ENCODE results near the gene XRCC6. TPM values are rescaled to one million over a fixed set of nuclear protein-coding genes. Genes with fewer than 3 reads are reported as not detected.
"Not testable (repeated sequence)": the region's sequence is repeated elsewhere in the genome, so short reads cannot be mapped to it uniquely, and the experiment has no call there.

XRCC6 gene
- total RNA-seq, 6 experiments from 2014 or later: 324 to 395 (median 373) TPM

DNA sequence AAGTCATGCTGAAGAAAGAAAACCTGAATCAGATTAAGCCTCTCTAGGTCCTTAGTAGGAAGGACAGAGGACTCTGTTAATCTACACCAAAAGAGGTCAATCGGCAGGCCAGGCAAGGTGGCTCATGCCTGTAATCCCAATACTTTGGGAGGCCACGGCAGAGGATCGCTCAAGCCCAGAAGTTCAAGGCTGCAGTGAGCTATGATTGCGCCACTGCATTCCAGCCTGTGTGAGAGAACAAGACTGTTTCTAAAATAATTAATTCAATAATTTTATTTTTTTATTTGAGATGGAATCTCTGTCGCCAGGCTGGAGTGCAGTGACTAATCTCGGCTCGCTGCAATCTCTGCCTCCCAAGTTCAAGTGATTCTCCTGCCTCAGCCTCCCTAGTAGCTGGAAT is 4.5 kb downstream of the XRCC6 start:
- DNase-seq: no peak
- H3K4me3 Mint-ChIP-seq: no peak overlapping the region
- no peak overlapping the region for H3K27ac Mint-ChIP-seq
- H3K9me3 Mint-ChIP-seq: no peaks in the 10 kb centered on the region
- peaks cover 9% of the 10 kb centered on the region for H3K4me1 Mint-ChIP-seq (ENCODE audit: low read depth)
- TF ChIP-seq, protein P1, sequence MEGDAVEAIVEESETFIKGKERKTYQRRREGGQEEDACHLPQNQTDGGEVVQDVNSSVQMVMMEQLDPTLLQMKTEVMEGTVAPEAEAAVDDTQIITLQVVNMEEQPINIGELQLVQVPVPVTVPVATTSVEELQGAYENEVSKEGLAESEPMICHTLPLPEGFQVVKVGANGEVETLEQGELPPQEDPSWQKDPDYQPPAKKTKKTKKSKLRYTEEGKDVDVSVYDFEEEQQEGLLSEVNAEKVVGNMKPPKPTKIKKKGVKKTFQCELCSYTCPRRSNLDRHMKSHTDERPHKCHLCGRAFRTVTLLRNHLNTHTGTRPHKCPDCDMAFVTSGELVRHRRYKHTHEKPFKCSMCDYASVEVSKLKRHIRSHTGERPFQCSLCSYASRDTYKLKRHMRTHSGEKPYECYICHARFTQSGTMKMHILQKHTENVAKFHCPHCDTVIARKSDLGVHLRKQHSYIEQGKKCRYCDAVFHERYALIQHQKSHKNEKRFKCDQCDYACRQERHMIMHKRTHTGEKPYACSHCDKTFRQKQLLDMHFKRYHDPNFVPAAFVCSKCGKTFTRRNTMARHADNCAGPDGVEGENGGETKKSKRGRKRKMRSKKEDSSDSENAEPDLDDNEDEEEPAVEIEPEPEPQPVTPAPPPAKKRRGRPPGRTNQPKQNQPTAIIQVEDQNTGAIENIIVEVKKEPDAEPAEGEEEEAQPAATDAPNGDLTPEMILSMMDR (IDR thresholded peaks at IDR 0.05): no peak
- H3K27me3 Mint-ChIP-seq (ENCODE audit: insufficient read depth): no peaks in the 10 kb centered on the region
- peaks cover 39% of the 10 kb centered on the region for H3K36me3 Mint-ChIP-seq (ENCODE audit: low read depth)

DNA sequence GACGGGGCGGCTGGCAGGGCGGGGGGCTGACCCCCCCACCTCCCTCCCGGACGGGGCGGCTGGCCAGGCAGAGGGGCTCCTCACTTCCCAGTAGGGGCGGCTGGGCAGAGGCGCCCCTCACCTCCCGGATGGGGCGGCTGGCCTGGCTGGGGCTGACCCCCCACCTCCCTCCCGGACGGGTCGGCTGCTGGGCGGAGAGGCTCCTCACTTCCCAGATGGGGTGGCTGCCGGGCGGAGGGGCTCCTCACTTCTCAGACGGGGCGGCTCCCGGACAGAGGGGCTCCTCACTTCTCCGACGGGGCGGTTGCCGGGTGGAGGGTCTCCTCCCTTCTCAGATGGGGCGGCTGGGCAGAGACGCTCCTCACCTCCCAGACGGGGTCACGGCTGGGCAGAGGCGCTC is 10.0 kb downstream of the XRCC6 start:
- DNase-seq; H3K9me3 Mint-ChIP-seq; H3K27ac Mint-ChIP-seq; H3K4me3 Mint-ChIP-seq; H3K27me3 Mint-ChIP-seq (ENCODE audit: insufficient read depth): not testable (repeated sequence)
- peaks cover 12% of the 10 kb centered on the region for H3K4me1 Mint-ChIP-seq (ENCODE audit: low read depth)
- peaks cover 35% of the 10 kb centered on the region for H3K36me3 Mint-ChIP-seq (ENCODE audit: low read depth)

DNA sequence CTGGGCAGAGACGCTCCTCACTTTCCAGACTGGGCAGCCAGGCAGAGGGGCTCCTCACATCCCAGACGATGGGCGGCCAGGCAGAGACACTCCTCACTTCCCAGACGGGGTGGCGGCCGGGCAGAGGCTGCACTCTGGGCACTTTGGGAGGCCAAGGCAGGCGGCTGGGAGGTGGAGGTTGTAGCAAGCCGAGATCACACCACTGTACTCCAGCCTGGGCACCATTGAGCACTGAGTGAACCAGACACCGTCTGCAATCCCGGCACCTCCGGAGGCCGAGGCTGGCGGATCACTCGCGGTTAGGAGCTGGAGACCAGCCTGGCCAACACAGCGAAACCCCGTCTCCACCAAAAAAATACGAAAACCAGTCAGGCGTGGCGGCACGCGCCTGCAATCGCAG is 10.5 kb downstream of the XRCC6 start:
- Mint-ChIP-seq H3K36me3 (ENCODE audit: low read depth) (peaks cover 40% of the 10 kb centered on the region), H3K4me1 (ENCODE audit: low read depth) (peaks cover 17% of the 10 kb centered on the region)
- not testable (repeated sequence) for H3K4me3 Mint-ChIP-seq; H3K9me3 Mint-ChIP-seq; H3K27me3 Mint-ChIP-seq (ENCODE audit: insufficient read depth); DNase-seq; H3K27ac Mint-ChIP-seq

DNA sequence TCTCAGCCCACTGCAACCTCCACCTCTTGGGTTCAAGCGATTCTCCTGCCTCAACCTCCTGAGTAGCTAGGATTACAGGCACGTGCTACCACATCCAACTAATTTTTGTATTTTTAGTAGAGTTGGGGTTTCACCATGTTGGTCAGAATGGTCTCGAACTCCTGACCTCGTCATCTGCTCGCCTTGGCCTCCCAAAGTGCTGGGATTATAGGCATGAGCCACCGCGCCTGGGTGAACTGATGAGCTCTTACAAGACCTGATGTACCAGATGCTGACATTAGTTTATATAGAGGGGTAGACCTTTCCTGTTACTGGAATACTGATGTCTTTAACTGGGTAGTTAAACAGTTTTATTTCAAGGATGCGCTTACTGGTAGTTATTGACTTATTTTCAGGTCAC is 13.5 kb downstream of the XRCC6 start:
- H3K9me3 Mint-ChIP-seq; H3K27ac Mint-ChIP-seq; H3K4me3 Mint-ChIP-seq; H3K27me3 Mint-ChIP-seq (ENCODE audit: insufficient read depth); DNase-seq: not testable (repeated sequence)
- Mint-ChIP-seq H3K36me3 (ENCODE audit: low read depth) (peaks cover 23% of the 10 kb centered on the region), H3K4me1 (ENCODE audit: low read depth) (peaks cover 17% of the 10 kb centered on the region)

DNA sequence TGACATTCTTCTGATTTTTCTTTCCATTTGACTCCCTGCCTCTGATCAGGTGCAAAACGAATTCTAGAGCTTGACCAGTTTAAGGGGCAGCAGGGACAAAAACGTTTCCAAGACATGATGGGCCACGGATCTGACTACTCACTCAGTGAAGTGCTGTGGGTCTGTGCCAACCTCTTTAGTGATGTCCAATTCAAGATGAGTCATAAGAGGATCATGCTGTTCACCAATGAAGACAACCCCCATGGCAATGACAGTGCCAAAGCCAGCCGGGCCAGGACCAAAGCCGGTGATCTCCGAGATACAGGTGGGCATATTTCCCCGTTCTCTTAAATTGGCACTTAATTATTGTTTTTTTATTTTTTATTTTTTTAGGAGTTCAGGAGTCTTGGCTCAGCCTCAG is 15.4 kb downstream of the XRCC6 start:
- H3K27me3 Mint-ChIP-seq (ENCODE audit: insufficient read depth): no peaks in the 10 kb centered on the region
- peaks cover 31% of the 10 kb centered on the region for H3K36me3 Mint-ChIP-seq (ENCODE audit: low read depth)
- DNase-seq: peak; percentile 50
- H3K4me3 Mint-ChIP-seq: no peak overlapping the region
- TF ChIP-seq, protein P1 (IDR thresholded peaks at IDR 0.05): no peak
- H3K4me1 Mint-ChIP-seq (ENCODE audit: low read depth): peaks cover 18% of the 10 kb centered on the region
- H3K9me3 Mint-ChIP-seq: no peaks in the 10 kb centered on the region
- peak overlapping the region; percentile 67 for H3K27ac Mint-ChIP-seq

DNA sequence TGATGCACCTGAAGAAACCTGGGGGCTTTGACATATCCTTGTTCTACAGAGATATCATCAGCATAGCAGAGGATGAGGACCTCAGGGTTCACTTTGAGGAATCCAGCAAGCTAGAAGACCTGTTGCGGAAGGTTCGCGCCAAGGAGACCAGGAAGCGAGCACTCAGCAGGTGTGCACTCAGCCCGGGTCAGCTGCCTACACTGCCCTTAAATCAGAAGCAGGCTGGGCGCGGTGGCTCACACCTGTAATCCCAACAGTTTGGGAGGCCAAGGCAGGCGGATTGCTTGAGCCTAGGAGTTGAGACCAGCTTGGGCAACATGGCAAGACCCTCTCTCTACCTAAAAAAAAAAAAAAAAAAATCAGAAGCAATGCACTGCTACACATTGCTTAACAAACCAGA is 16.5 kb downstream of the XRCC6 start:
- not testable (repeated sequence) for H3K27me3 Mint-ChIP-seq (ENCODE audit: insufficient read depth)

DNA sequence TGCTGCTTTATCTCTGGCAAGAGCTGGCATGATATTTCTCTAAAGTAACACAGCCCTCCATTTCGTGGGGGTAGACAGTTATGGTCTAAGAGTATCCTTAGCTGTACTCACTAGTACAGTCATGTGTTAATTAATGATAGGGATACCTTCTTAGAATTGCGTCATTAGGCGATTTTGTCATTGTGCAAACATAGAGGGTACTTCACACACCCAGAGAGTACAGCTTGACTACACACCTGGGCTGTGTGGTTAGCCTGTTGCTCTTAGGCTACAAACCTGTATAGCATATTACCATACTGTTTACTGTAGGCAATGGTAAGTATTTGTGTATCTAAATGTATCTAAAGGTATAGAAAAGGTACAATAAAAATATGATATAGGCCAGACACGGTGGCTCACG is 17.0 kb downstream of the XRCC6 start:
- Mint-ChIP-seq H3K4me1 (ENCODE audit: low read depth) (peaks cover 33% of the 10 kb centered on the region), H3K4me3 (no peak overlapping the region), H3K36me3 (ENCODE audit: low read depth) (peaks cover 47% of the 10 kb centered on the region), H3K27me3 (ENCODE audit: insufficient read depth) (peaks cover 1% of the 10 kb centered on the region; the same call in 1 of the 2 replicates), H3K9me3 (no peaks in the 10 kb centered on the region), H3K27ac (no peak overlapping the region)
- TF ChIP-seq, protein P1 (IDR thresholded peaks at IDR 0.05): no peak
- no peak for DNase-seq

More for the DNA sequence above, 16.5 kb downstream of the XRCC6 start:
- H3K27ac Mint-ChIP-seq, H3K9me3 Mint-ChIP-seq, H3K4me3 Mint-ChIP-seq, DNase-seq: not testable (repeated sequence)
- peaks cover 29% of the 10 kb centered on the region for H3K4me1 Mint-ChIP-seq (ENCODE audit: low read depth)
- H3K36me3 Mint-ChIP-seq (ENCODE audit: low read depth): peaks cover 43% of the 10 kb centered on the region

DNA sequence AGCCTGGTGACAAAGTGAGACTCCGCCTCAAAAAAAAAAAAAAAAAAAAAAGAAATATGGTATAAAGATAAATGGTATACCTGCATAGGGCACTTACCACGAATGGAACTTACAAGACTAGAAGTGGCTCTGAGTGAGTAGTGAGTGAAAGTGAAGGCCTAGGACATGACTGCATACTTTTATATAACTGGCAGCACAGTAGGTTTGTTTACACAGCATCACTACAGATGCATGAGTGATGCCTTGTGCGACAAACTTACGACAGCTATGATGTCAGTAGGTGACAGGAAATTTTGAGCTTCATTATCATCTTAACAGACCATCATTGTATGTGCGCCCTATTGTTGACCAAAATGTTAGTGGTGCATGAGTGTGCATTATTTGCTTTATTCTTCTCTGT is 17.7 kb downstream of the XRCC6 start:
- H3K27ac Mint-ChIP-seq: 0 out of 2 replicates have a peak overlapping the region, but pooled peaks have one; percentile 20
- H3K27me3 Mint-ChIP-seq (ENCODE audit: insufficient read depth): peaks cover 1% of the 10 kb centered on the region; the same call in 1 of the 2 replicates
- no peak overlapping the region for H3K4me3 Mint-ChIP-seq
- H3K36me3 Mint-ChIP-seq (ENCODE audit: low read depth): peaks cover 47% of the 10 kb centered on the region
- no peak for DNase-seq
- no peaks in the 10 kb centered on the region for H3K9me3 Mint-ChIP-seq
- TF ChIP-seq, protein P1 (IDR thresholded peaks at IDR 0.05): no peak
- peaks cover 33% of the 10 kb centered on the region for H3K4me1 Mint-ChIP-seq (ENCODE audit: low read depth)

All from HFFc6 (cell line).